ENCODE results near the gene CENPU. TPM values are rescaled to one million over a fixed set of nuclear protein-coding genes. Genes with fewer than 3 reads are reported as not detected.

Gene CENPU
- total RNA-seq, 4 donors from 2014 or later, result 1.5 to 5.6 (median 4.1) TPM

- 53% methylated on average over 3 of the region's 3 CpGs for WGBS, 2 donors (ENCODE audit: low coverage in 1 of 2)
- peaks cover 0 to 3% (median 0%) of the 10 kb centered on the region in 4 donors for H3K4me1 ChIP-seq
Observed at GRCh38 chr4:184688005-184688404, 45.9 kb downstream of the CENPU start.

GRCh38 chr4:184684491-184685189 is 49.3 kb downstream of the CENPU start:
- WGBS, 2 donors (ENCODE audit: low coverage in 1 of 2), result 72 to 93% methylated on average over 4 to 5 of the region's 5 CpGs
- Histone ChIP-seq H3K4me3 (no peak overlapping the region), H3K27ac (peak overlapping the region in 1 of 4 donors; percentile 24), H3K4me1 (peaks cover 0 to 19% (median 4%) of the 10 kb centered on the region in 4 donors), H3K36me3 (no peaks in the 10 kb centered on the region), H3K9me3 (no peaks in the 10 kb centered on the region), H3K27me3 (no peaks in the 10 kb centered on the region)
- TF ChIP-seq POLR2A (IDR thresholded peaks at IDR 0.05) (no peak), EP300 (IDR thresholded peaks at IDR 0.05; ENCODE audit: low read depth) (no peak), POLR2AphosphoS5 (IDR thresholded peaks at IDR 0.05) (no peak), CTCF (IDR thresholded peaks at IDR 0.05) (no peak)
- DNase-seq, result no peak
- in situ Hi-C loops (cut with MboI; ENCODE audit: low pct_ligation_motif_present in 1 of 4, low pct_unique_long_range_greater_than_20kb in 1 of 4, low sequenced_read_pairs in 3 of 4) (no loop called here), intact Hi-C loops (cut with DNase I; ENCODE audit: low total_unique reads) (no loop called here)

More at GRCh38 chr4:184688005-184688404, 45.9 kb downstream of the CENPU start:
- intact Hi-C loops (cut with DNase I; ENCODE audit: low total_unique reads), result no loop called here
- H3K9me3 ChIP-seq, result no peaks in the 10 kb centered on the region
- TF ChIP-seq CTCF (IDR thresholded peaks at IDR 0.05), result no peak
- no peak for TF ChIP-seq POLR2A (IDR thresholded peaks at IDR 0.05)
- no peak for TF ChIP-seq EP300 (IDR thresholded peaks at IDR 0.05; ENCODE audit: low read depth)
- no peak for TF ChIP-seq POLR2AphosphoS5 (IDR thresholded peaks at IDR 0.05)
- no peaks in the 10 kb centered on the region for H3K27me3 ChIP-seq
- H3K4me3 ChIP-seq, result no peak overlapping the region
- DNase-seq, result no peak
- H3K27ac ChIP-seq, result no peak overlapping the region
- H3K36me3 ChIP-seq, result peaks cover 0 to 3% (median 0%) of the 10 kb centered on the region in 4 donors
- in situ Hi-C loops (cut with MboI; ENCODE audit: low pct_ligation_motif_present in 1 of 4, low pct_unique_long_range_greater_than_20kb in 1 of 4, low sequenced_read_pairs in 3 of 4), result no loop called here

GRCh38 chr4:184681916-184682315 is 52.0 kb downstream of the CENPU start:
- DNase-seq, result no peak
- intact Hi-C loops (cut with DNase I; ENCODE audit: low total_unique reads), result no loop called here

GRCh38 chr4:184680698-184681097 is 53.2 kb downstream of the CENPU start:
- 28 to 55% methylated on average over 9 of the region's 9 CpGs for WGBS, 2 donors (ENCODE audit: low coverage in 1 of 2)
- H3K27ac ChIP-seq, result peak overlapping the region; percentile 66 to 76 (median 74)
- in situ Hi-C loops (cut with MboI; ENCODE audit: low pct_ligation_motif_present in 1 of 4, low pct_unique_long_range_greater_than_20kb in 1 of 4, low sequenced_read_pairs in 3 of 4), result no loop called here

More at GRCh38 chr4:184681916-184682315, 52.0 kb downstream of the CENPU start:
- H3K36me3 ChIP-seq, result no peaks in the 10 kb centered on the region
- WGBS, 2 donors (ENCODE audit: low coverage in 1 of 2), result 100% methylated on average over 1 of the region's 1 CpG
- H3K4me3 ChIP-seq, result peak overlapping the region in 1 of 4 donors; percentile 30
- no peaks in the 10 kb centered on the region for H3K27me3 ChIP-seq
- H3K9me3 ChIP-seq, result no peaks in the 10 kb centered on the region
- TF ChIP-seq POLR2A (IDR thresholded peaks at IDR 0.05) (no peak), CTCF (IDR thresholded peaks at IDR 0.05) (no peak), POLR2AphosphoS5 (IDR thresholded peaks at IDR 0.05) (no peak), EP300 (IDR thresholded peaks at IDR 0.05; ENCODE audit: low read depth) (no peak)
- peaks cover 0 to 19% (median 5%) of the 10 kb centered on the region in 4 donors for H3K4me1 ChIP-seq
- in situ Hi-C loops (cut with MboI; ENCODE audit: low pct_ligation_motif_present in 1 of 4, low pct_unique_long_range_greater_than_20kb in 1 of 4, low sequenced_read_pairs in 3 of 4), result no loop called here
- peak overlapping the region in 2 of 4 donors; percentile 75 to 76 for H3K27ac ChIP-seq

More at GRCh38 chr4:184680698-184681097, 53.2 kb downstream of the CENPU start:
- H3K4me3 ChIP-seq, result peak overlapping the region in 1 of 4 donors; percentile 30
- intact Hi-C loops (cut with DNase I; ENCODE audit: low total_unique reads), result no loop called here
- peaks cover 0 to 20% (median 6%) of the 10 kb centered on the region in 4 donors for H3K4me1 ChIP-seq
- TF ChIP-seq EP300 (IDR thresholded peaks at IDR 0.05; ENCODE audit: low read depth) (no peak), POLR2AphosphoS5 (IDR thresholded peaks at IDR 0.05) (peak; percentile 17 to 72 (median 51)), POLR2A (IDR thresholded peaks at IDR 0.05) (peak; percentile 52)
- DNase-seq, result peak; percentile 59
- no peaks in the 10 kb centered on the region for H3K9me3 ChIP-seq
- H3K36me3 ChIP-seq, result no peaks in the 10 kb centered on the region
- no peaks in the 10 kb centered on the region for H3K27me3 ChIP-seq

All from transverse colon (tissue), 4 donors.